T-helper 2 cell treated with Interferon-gamma antibody and Interleukin-4, amounts not matched to agents 5 μg/mL and 100 μg/mL, for 36 hours (primary cell): ENCODE data around the gene GZMM.

Source experiments
- DNase-seq: peaks from one replicate; pipeline ENCODE4 v3.0.0; 2021; ENCODE audit warnings: low spot score
- H3K27ac Mint-ChIP-seq: one replicate; pipeline ENCODE4 v1.8.0; 2021; ENCODE audit warnings: mild to moderate bottlenecking, mixed read lengths
- H3K27me3 Mint-ChIP-seq: one replicate; pipeline ENCODE4 v1.8.0; 2021; ENCODE audit warnings: low read depth, mixed read lengths
- H3K36me3 Mint-ChIP-seq: one replicate; pipeline ENCODE4 v1.8.0; 2021; ENCODE audit warnings: low read depth, mixed read lengths
- H3K4me1 Mint-ChIP-seq: one replicate; pipeline ENCODE4 v1.8.0; 2021; ENCODE audit warnings: low read depth, mixed read lengths
- H3K4me3 Mint-ChIP-seq: one replicate; pipeline ENCODE4 v1.8.0; 2022; ENCODE audit warnings: mild to moderate bottlenecking, moderate library complexity, mixed read lengths
- H3K9me3 Mint-ChIP-seq: one replicate; pipeline ENCODE4 v1.8.0; 2021; ENCODE audit warnings: mixed read lengths

Gene GZMM

DNA sequence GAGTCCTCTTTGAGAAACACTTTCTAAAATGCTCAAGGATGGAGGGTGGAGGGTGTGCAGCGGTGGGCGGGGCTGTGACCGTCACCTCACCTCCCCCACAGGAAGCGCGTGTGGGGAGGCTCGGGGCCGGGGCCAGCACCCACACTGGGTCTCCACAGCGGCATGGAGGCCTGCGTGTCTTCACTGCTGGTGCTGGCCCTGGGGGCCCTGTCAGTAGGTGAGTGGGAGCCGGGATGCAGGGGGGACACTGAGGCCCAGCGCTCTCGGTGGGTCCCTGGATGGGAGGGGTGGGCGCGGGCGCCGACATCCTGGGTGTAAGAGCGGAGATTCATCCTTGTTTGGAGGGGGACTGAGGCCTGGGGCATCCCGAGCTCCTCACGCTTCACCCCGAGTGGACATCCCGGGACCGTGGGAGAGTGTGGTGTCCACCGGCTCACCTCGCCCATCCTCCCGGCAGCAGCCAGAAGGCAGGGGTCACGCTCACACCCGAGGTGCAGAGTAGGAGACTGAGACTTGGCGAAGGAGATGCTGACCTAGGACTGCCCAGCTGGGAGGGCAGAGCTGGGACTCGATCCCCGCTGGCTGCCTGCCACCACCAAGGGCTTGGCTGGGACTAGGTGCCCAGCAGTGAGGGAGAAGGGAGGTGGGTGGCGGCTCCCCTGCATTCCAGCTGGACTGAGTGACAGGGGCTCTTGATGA, at the start of gene GZMM:
Gene GZMM (plus strand): TSS at position 144 of the 699 bp plus-strand sequence. CDS start 19 bp downstream, at position 163.
- peak; percentile 57 for DNase-seq
- Mint-ChIP-seq H3K4me1 (peaks cover 8% of the 10 kb centered on the region), H3K27ac (peak within 1 kb of the TSS; percentile 89), H3K9me3 (no peaks in the 10 kb centered on the region), H3K4me3 (peak within 1 kb of the TSS; percentile 87), H3K27me3 (no peaks in the 10 kb centered on the region), H3K36me3 (peaks cover 2% of the 10 kb centered on the region)

- no peak for DNase-seq
- Mint-ChIP-seq H3K9me3 (peaks cover 3% of the 10 kb centered on the region), H3K36me3 (no peaks in the 10 kb centered on the region), H3K4me1 (peaks cover 7% of the 10 kb centered on the region), H3K27ac (no peak overlapping the region), H3K27me3 (peaks cover 20% of the 10 kb centered on the region), H3K4me3 (no peak overlapping the region)
Observed at GRCh38 chr19:494171-495080, 49.4 kb upstream of the GZMM start.

DNA sequence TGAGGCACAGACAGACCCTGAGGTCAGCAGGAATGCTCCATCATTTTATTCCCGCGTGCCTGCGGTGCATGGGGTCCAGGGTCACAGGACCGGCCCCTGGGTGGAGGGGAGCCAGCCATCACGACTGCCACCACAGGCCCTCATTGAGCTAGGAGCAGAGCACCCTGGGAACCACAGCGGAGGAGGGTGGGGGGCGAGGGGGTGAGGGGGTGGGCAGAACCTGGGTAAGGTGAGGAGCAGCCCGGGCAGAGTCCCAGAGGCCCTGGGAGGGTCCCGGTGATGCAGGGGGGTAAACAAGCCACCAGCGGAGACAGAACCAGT, 48.8 kb upstream of the GZMM start:
- H3K27me3 Mint-ChIP-seq, result peaks cover 23% of the 10 kb centered on the region
- H3K4me3 Mint-ChIP-seq, result no peak overlapping the region
- DNase-seq, result no peak
- H3K9me3 Mint-ChIP-seq, result peaks cover 3% of the 10 kb centered on the region
- H3K36me3 Mint-ChIP-seq, result no peaks in the 10 kb centered on the region
- H3K4me1 Mint-ChIP-seq, result peaks cover 5% of the 10 kb centered on the region
- H3K27ac Mint-ChIP-seq, result no peak overlapping the region

GRCh38 chr19:495402-496111, 48.3 kb upstream of the GZMM start:
- peak; percentile 40 for DNase-seq
- peaks cover 23% of the 10 kb centered on the region for H3K27me3 Mint-ChIP-seq
- peaks cover 5% of the 10 kb centered on the region for H3K4me1 Mint-ChIP-seq
- H3K36me3 Mint-ChIP-seq, result no peaks in the 10 kb centered on the region
- no peak overlapping the region for H3K4me3 Mint-ChIP-seq
- peaks cover 3% of the 10 kb centered on the region for H3K9me3 Mint-ChIP-seq
- H3K27ac Mint-ChIP-seq, result no peak overlapping the region

- Mint-ChIP-seq H3K27ac (no peak within 1 kb of the TSS), H3K4me3 (no peak within 1 kb of the TSS), H3K27me3 (peaks cover 23% of the 10 kb centered on the region), H3K9me3 (peaks cover 3% of the 10 kb centered on the region), H3K4me1 (peaks cover 5% of the 10 kb centered on the region), H3K36me3 (no peaks in the 10 kb centered on the region)
- DNase-seq, result no peak
Observed at GRCh38 chr19:496112-496665, 47.7 kb upstream of the GZMM start, which contains the start of gene MADCAM1. TSS of gene MADCAM1 (plus strand) at chr19:496486. CDS start at chr19:496500, 14 bp downstream.

- H3K4me1 Mint-ChIP-seq, result peaks cover 5% of the 10 kb centered on the region
- peaks cover 3% of the 10 kb centered on the region for H3K9me3 Mint-ChIP-seq
- H3K4me3 Mint-ChIP-seq, result no peak overlapping the region
- H3K27me3 Mint-ChIP-seq, result peaks cover 23% of the 10 kb centered on the region
- H3K27ac Mint-ChIP-seq, result no peak overlapping the region
- no peaks in the 10 kb centered on the region for H3K36me3 Mint-ChIP-seq
- DNase-seq, result no peak
Observed at GRCh38 chr19:496986-497385, 46.9 kb upstream of the GZMM start.

- H3K36me3 Mint-ChIP-seq, result no peaks in the 10 kb centered on the region
- H3K27ac Mint-ChIP-seq, result no peak overlapping the region
- no peak overlapping the region for H3K4me3 Mint-ChIP-seq
- peaks cover 5% of the 10 kb centered on the region for H3K4me1 Mint-ChIP-seq
- peaks cover 3% of the 10 kb centered on the region for H3K9me3 Mint-ChIP-seq
- peaks cover 23% of the 10 kb centered on the region for H3K27me3 Mint-ChIP-seq
- no peak for DNase-seq
Observed at GRCh38 chr19:497491-497868, 46.4 kb upstream of the GZMM start.

GRCh38 chr19:497869-498510, 45.9 kb upstream of the GZMM start:
- H3K9me3 Mint-ChIP-seq, result peaks cover under 1% of the 10 kb centered on the region
- no peak overlapping the region for H3K4me3 Mint-ChIP-seq
- peaks cover 23% of the 10 kb centered on the region for H3K27me3 Mint-ChIP-seq
- no peaks in the 10 kb centered on the region for H3K36me3 Mint-ChIP-seq
- peaks cover 7% of the 10 kb centered on the region for H3K4me1 Mint-ChIP-seq
- no peak overlapping the region for H3K27ac Mint-ChIP-seq
- DNase-seq, result no peak

- no peaks in the 10 kb centered on the region for H3K36me3 Mint-ChIP-seq
- peaks cover 23% of the 10 kb centered on the region for H3K27me3 Mint-ChIP-seq
- peaks cover 7% of the 10 kb centered on the region for H3K4me1 Mint-ChIP-seq
- no peak for DNase-seq
- no peaks in the 10 kb centered on the region for H3K9me3 Mint-ChIP-seq
- H3K4me3 Mint-ChIP-seq, result no peak overlapping the region
- no peak overlapping the region for H3K27ac Mint-ChIP-seq
Observed at GRCh38 chr19:498511-498891, 45.4 kb upstream of the GZMM start.

GRCh38 chr19:498977-499623, 44.8 kb upstream of the GZMM start:
- no peak overlapping the region for H3K27ac Mint-ChIP-seq
- no peak overlapping the region for H3K4me3 Mint-ChIP-seq
- peaks cover 23% of the 10 kb centered on the region for H3K27me3 Mint-ChIP-seq

DNA sequence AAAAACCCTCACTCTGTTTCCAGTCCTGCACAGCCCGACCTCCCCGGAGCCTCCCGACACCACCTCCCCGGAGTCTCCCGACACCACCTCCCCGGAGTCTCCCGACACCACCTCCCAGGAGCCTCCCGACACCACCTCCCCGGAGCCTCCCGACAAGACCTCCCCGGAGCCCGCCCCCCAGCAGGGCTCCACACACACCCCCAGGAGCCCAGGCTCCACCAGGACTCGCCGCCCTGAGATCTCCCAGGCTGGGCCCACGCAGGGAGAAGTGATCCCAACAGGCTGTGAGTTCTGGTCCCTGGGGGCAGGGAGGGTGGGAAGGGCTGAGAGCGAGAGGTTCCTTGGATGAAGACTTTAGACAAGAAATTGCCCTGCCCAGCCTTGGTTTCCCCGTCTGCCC, 42.2 kb upstream of the GZMM start:
- Mint-ChIP-seq H3K4me1 (peaks cover 11% of the 10 kb centered on the region), H3K27ac (no peak overlapping the region), H3K9me3 (no peaks in the 10 kb centered on the region), H3K4me3 (no peak overlapping the region), H3K36me3 (no peaks in the 10 kb centered on the region), H3K27me3 (peaks cover 14% of the 10 kb centered on the region)
- DNase-seq, result no peak

More at GRCh38 chr19:498977-499623, 44.8 kb upstream of the GZMM start:
- no peaks in the 10 kb centered on the region for H3K36me3 Mint-ChIP-seq
- DNase-seq, result no peak
- H3K4me1 Mint-ChIP-seq, result peaks cover 5% of the 10 kb centered on the region
- H3K9me3 Mint-ChIP-seq, result no peaks in the 10 kb centered on the region

DNA sequence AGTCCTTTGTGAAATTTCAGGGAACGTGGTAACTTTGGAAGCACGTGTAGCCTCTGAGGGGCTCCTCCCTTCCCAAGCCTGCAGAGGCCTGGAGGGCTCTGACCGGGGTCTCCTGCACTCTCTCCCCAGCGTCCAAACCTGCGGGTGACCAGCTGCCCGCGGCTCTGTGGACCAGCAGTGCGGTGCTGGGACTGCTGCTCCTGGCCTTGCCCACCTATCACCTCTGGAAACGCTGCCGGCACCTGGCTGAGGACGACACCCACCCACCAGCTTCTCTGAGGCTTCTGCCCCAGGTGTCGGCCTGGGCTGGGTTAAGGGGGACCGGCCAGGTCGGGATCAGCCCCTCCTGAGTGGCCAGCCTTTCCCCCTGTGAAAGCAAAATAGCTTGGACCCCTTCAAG, 39.2 kb upstream of the GZMM start:
- no peak for DNase-seq
- H3K4me1 Mint-ChIP-seq, result peaks cover 23% of the 10 kb centered on the region
- no peak overlapping the region for H3K4me3 Mint-ChIP-seq
- H3K27me3 Mint-ChIP-seq, result peaks cover 1% of the 10 kb centered on the region
- no peak overlapping the region for H3K27ac Mint-ChIP-seq
- no peaks in the 10 kb centered on the region for H3K9me3 Mint-ChIP-seq
- H3K36me3 Mint-ChIP-seq, result peaks cover 8% of the 10 kb centered on the region
